Stimulated activated CD8-positive, alpha-beta memory T cell treated with anti-CD3 and anti-CD28 coated beads, Interleukin-2, amount 100 ng/mL, for 1 hour (primary cell): Measurements from ENCODE around the gene GALNTL6.
"Not testable (repeated sequence)": the region's sequence is repeated elsewhere in the genome, so short reads cannot be mapped to it uniquely, and the experiment has no call there.

Experiments used
- DNase-seq, 2 donors: peaks; one replicate each; pipeline ENCODE4 v3.0.0-alpha.2; 2020; ENCODE audit warnings: low read depth in 2 of 2

Gene GALNTL6

DNA sequence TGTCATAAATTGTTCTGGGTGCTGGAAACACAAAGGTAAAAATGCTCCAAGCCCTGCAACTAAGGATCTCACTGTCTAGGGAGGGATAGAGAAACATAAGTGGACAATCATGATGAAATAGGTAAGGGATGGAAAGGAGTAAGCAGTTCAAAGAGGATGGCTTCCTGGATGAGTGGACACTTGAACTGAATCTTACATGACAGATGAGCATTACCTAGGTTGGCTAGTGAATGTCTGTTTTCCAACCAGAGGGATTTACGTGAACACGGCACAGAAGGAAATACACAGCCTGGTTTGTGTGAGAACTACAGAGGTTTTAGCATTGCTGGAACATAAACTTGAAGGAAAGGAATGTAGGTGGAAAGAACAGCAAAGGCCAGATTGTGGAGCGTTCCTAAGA is 1205.2 kb downstream of the GALNTL6 start:
- no peak for DNase-seq

DNA sequence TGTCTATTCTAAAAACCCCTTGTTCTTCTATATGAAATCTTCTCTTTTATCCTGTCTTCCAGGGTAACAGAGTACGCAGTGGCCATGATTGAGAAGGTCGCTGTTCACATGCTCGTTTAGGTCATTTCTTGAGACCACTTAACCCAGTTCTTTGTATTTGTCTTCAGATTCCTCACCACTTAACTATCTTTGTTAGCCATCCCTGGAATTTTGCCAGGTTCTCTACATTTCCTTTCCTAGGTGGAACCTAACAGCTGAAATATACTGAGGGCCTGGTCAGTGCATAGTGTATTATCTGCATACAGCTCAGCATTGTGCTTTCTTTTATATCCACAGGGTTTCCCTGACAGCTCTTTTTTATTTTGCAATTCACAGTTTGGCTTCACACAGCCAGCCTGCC is 1206.5 kb downstream of the GALNTL6 start:
- DNase-seq: no peak

DNA sequence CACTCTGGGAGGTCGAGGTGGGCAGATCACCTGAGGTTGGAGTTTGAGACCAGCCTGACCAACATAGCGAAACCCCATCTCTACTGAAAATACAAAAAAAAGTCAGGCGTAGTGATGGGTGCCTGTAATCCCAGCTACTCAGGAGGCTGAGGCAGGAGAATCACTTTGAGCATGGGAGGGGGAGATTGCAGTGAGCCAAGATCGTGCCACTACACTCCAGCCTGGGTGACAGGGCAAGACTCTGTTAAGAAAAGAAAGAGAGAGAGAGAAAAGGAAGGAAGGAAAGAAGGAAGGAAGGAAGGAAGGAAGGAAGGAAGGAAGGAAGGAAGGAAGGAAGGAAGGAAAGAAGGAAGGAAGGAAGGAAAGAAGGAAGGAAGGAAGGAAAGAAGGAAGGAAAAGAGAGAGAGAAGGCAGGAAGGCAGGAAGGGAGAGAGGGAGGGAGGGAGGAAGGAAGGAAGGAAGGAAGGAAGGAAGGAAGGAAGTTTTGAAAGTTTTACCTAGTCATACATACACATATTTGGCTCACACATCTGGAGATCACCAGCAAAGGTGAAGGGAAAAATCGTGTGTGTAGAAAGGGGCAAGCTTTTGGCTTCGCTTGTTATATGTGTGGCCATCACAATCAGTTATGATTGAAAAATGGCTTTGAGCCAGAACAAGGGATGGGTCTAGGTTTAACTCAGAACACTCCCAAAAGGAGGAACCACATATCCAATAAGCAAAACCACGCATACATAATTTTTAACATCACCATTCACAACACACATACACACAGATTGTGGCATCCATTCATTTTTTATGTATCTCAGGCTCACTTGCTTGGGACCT is 1208.8 kb downstream of the GALNTL6 start:
- not testable (repeated sequence) for DNase-seq

DNA sequence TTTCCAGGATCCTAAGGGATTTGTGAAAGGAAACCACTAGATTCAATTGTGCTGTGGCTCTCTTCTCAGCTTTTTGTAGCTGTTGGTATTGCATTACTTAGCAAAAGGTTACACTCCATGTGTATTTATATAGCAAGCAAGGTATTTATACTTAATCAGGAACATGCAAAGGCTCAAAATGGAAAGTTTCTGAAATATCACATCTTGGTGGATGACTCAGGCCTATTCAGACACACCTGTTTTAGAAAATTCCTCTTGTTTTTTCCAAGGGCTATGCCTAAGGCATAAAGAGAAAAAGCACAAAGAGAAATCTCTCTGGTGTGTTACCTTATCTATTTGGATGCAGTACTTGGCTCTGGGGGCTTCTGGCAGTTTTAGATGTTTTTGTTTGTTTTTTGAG is 1211.0 kb downstream of the GALNTL6 start:
- DNase-seq: no peak

DNA sequence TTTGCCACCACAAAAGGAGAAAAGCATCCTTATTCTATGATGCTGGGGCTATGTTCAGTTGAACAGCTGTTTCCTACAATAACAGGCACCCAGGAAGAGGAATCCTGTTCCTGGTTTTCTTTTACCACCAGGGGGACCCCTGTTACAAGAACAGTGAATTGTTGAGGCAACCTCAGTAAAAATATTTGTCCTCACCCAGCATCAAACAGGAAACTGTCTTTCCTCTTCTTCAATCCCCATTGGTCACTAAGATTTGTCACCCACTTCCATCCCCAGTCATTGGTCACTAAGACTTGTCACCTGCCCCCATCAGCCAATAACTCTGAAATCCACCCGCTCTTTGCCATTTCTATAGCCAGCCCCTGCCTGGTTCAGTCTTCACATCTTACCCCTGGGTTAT is 1211.9 kb downstream of the GALNTL6 start:
- DNase-seq: no peak

DNA sequence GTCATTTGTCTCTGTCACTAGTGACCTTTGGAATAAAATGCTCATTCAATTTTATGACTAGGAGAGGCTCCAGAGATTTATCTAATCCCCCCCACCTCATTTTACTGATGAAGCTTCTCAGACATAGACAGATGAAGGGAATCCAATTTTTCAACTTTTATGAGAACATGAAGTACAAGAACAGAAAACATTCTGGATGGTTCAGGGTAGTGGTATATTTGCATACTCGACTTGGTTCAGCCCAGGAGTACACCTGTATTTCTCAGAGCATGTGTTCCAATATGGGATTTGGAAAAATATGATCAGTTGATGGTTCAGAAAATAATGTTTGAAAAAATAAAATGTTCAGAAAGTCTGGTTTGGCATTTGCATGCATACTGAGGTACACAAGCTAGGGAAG is 1224.0 kb downstream of the GALNTL6 start:
- no peak for DNase-seq

DNA sequence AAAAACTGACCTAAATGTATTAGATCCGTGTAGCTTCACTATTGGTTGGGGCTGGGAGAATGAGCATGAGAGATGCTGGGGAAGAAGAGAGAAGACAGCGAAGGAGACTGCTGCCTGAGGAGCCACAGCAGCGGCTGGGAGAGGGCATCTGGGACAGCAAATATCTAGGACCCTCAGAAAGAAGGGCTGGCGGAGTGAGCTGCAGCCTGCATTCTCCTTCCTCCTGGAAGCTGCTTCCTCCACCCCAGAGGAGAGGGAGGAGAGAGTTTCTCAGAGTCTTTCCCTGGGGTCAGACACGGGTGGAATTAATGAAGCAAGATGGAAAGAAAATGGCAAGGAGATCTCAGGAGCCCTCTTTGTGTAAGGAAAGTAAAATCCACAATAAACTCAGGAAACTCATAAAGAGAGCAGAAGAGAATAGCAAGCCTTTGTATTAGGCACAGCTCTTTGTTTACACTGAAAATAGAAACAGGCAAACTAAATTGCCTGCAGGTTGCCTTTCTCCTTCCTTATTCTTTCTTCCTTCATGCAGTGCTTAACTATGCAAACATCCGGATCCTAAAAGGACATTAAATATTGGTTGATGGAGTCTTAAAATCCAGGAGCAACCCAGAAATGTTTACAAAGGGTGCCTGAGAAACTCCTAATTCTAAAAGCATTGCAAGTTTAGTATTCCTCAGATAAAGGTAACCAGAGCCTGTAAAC is 1225.1 kb downstream of the GALNTL6 start:
- no peak for DNase-seq

DNA sequence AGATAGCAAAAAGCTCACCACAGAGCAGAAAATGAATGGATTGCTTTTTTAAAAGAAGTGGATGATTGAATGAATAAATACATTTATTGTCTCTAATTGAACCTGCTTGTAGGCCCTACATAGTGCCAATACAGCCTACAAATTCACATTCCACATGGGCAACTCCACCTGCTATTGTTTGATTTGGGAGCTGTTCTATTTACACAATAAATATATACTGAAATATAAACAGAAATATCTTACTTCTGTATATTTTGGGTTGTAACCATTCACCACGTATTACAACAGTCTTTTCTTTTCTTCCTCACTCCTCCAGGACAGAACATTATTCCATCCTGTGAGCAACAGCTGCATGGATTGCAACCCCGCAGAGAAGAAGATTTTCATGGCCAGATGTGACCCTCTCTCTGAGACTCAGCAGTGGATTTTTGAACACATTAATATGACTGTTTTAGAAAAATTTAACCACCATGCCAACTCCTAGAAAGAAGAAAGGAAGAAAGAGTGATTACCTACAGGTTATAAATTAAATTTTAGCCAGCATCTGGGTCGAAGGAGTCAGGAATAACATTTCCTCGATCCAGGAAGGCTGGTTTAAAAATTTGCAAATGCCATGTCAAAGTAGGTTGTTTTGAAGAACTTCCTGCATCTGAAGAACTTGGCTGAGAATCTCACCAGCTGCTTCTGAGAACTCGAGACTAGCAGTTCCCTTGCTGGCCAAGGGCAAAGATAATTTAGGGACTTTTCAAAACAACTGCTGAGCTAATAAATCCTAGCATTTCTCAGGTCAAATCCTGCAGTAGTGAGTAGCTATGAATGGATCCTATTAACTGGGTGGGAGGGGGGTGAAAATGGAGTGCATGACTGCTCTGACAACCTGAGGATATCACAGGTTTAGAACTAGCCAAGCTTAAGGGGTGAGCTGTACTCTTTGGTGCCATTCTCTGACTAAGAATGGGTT is 1226.7 kb downstream of the GALNTL6 start:
- no peak for DNase-seq

DNA sequence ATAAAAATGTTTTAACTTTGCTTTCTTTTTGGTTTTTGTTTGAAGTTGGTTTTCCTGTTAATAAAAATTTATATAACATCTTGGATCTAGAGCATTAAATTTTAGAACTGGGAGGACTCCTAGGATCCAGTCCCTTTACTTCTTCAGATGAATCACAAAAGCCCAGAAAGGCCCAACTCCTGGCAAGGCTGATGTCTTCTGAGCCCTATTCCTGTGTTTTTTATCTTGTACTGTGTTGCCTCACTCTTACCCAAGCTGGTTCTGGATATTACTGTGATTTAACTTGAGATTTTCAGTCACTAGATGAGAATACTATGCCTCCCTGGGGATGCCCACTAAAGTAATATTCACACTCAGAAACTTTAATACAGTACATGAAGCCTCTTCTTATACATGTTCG is 1228.3 kb downstream of the GALNTL6 start:
- DNase-seq: no peak

DNA sequence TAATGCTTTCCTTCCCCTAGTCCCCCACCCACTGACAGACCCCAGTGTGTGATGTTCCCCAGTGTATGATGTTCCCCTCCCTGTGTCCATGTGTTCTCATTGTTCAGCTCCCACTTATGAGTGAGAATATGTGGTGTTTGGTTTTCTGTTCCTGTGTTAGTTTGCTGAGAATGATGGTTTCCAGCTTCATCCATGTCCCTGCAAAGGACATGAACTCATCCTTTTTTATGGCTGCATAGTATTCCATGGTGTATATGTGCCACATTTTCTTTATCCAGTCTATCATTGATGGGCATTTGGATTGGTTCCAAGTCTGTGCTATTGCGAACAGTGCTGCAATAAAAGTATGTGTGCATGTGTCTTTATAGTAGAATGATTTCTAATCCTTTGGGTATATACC is 1228.9 kb downstream of the GALNTL6 start:
- DNase-seq: not testable (repeated sequence)

DNA sequence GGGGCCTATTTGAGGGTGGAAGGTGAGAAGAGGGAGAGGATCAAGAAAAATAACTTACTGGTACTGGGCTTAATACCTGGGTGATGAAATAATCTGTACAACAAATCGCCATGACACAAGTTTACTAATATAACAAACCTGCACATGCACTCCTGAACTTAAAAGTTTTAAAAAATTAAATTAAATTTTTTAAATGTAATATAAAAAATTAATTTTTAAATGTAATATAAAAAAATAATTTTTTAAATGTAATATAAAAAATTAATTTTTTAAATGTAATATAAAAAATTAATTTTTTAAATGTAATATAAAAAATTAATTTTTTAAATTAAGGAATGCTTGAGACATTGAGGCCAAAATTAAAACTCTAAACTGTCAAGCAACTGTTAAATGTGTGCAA is 1231.1 kb downstream of the GALNTL6 start:
- no peak for DNase-seq

DNA sequence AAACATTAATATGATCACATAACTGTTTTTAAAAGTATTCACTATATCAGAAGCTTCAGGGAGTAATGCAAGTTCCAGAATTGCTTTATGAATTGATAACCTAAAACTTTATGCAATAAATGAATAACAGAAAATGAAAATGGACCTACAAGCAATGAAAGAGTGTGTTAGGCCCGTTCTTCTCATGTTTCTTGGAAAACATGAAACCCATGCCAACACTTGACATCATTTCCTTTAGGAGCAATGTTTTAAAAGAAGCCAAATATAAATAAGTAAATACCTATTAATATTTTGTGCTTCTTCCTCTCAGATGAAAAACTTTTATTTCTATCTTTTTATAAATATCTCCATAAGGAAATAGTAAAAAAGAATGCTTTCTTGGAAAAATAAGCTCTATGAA is 1232.4 kb downstream of the GALNTL6 start:
- DNase-seq: no peak

DNA sequence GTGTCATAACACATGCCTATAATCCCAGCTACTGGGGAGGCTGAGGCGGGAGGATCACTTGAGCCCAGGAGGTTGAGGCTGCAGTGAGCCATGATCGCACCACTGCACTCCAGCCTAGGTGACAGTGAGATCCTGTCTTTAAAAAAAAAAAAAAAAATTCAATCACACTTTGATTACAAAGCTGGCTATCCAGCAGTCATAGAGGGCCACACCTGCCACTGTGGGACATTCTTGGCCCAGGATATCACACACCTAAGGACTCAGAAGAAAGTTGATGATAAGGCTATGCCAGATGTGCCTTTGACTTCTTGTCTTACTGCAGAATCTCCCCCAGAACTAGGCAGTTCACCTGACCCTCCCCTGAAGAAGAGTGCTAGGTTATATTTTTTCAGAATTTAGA is 1232.9 kb downstream of the GALNTL6 start:
- DNase-seq: no peak

DNA sequence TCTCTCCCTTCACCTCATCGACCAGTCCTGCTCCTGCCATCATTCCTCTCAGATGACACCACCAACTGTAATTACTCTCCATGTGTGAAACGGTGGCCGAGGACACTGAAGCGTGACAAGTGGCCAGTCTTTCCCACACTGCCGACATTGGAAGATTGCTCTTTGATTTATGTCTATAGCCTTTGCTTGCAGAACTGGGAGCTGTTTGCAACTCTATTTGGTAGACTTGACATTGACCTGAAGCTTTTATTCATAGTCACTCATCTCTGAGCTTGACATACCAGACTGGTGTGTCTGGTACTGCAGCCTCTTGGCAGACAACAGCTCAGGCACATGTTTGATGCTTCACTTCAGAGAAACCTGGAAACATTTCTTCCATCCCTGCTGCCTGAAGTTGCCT is 1233.6 kb downstream of the GALNTL6 start:
- no peak for DNase-seq

DNA sequence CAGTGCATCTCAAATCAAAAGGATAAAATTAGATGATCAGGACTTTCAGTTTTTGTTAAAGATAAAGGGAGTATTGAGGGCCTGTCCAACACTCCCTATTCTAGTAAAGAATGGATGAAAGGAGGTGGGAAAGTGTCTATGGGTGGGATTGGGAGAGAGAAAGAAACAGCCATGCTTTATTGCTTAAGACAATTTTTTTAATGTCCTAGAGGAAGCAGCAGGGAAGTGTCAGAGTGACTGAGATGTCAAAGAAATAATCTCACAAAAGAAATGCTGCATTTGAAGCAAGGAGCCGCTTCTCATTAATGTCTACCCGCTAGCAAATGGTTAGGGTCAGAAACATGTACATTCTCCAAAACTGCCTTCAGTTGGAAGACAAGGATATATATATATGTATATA is 1238.0 kb downstream of the GALNTL6 start:
- DNase-seq: no peak

DNA sequence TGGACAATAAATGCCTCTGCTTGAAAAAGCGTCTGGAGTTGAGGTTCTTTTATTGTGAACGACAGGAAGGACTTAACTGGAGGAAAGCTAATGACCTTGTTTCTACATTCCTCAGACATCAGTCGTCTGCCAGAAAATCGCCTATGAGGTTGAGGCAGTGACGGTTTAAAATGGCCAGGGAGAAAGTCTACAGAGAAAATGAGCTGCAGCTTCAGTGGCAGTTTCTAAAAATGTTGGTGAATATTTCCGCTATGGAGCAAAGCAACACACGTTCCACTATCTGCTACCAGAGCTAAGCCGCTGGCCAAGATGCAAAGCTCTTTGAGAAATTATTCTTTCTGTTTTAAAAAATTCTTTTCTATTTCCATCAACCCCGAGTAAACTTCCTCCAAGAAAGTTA is 1238.5 kb downstream of the GALNTL6 start:
- no peak for DNase-seq

DNA sequence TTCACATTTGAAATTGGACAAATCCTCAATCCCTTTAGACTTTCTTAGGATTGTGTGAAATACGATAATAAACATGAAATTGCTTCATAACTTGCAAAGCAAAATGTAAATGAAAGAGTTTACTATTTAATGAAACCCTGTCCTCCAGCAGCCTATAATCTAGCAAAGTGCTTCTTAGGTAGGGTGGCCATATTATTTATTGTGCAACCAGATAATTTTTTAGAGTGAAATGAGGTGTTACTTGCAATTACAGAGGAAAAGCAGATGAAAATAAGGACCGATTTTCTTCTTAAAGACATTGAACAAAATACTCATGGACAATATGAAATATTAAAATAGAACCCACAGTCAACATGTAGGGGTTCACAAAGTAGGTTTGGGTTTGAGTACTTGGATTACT is 1239.2 kb downstream of the GALNTL6 start:
- DNase-seq: no peak

DNA sequence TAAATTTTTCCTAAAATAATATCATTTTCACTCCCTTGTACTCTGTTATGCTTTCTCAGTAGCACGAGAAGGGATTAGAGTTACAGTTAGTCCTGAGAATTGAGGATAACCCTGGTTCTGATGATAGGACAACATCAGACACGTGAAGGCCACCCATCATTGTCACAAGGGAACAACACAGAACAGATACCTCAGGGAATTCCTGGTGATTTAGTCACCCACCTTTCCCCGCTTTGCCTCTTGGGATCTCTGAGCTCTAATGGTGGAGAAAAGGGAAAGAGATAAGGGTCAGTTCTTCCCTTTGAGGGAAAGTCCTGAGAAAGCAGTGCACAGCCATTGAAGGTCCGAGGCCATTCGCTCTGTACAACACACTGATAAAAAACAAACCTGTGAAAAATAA is 1243.1 kb downstream of the GALNTL6 start:
- DNase-seq: no peak

DNA sequence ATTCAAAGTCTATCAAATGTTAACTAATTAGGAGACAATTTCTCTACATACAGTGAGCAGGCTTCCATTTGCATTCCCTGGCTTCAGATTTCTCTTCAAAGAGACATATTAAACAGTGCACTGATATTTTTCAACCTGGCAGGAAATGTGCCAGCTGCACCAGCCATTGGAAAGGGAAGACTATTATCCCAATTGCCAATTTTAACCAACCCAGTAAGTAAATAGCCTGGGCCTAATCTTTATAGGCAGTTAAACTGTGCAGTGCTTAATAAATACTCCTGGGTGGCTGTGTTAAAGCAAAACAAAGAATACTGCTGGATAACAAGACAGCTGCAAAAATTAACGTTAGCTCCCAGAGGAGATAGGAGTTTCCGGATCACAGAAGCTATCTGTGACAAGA is 1243.5 kb downstream of the GALNTL6 start:
- DNase-seq: no peak

DNA sequence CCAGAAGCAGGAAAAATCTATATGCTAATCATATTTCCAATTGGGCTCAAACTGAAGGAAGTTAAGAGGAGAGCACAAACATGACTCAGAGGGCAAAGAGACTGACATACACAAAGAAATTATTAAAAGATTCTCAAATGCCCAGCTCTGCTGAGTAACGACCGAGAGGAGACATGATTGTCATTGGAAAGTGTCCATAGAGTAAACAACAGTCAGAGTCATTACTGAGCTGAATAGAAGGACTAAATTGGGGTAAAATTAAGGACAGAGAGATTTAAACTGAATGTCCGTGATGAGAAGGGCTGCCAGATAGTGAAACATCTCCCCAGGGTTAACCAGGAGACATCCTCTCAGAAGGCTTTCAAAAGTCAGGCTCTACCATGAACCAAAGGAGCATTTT is 1244.2 kb downstream of the GALNTL6 start:
- no peak for DNase-seq

DNA sequence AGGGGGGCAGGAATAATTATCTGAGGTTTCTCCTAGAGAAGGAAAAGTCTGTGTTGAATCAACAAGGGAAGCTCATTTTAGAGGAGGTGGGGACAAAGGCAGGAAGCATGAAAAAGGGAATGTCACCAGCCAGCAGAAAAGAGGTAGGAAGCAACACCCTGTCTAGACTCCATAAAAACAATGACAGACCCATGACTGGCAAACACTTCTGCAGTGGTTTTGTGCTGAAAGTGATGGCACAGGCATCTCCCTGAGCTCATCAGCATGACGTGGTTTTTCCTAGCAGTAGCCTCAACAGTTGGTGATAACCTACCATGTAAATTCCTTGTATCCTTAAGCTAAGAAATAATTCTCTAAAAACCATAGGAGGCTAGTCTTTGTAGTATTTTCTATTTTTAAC is 1244.7 kb downstream of the GALNTL6 start:
- no peak for DNase-seq

DNA sequence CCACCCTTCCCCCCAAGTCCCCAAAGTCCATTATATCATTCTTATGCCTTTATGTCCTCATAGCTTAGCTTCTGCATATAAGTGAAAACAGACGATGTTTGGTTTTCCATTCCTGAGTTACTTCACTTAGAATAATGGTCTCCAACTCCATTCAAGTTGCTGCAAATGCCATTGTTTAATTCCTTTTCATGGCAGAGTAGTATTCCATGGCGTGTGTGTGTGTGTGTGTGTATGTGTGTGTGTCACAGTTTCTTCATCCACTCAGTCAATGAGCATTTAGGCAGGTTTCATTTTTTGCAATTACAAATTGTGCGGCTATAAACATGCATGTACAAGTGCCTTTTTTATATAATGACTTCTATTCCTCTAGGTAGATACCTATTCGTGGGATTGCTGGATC is 1248.0 kb downstream of the GALNTL6 start:
- no peak for DNase-seq
